Glomerular endothelial cell (primary cell): ENCODE data around the gene SPRYD3. TPM values are rescaled to one million over a fixed set of nuclear protein-coding genes. Genes with fewer than 3 reads are reported as not detected.
"Not testable (repeated sequence)": the region's sequence is repeated elsewhere in the genome, so short reads cannot be mapped to it uniquely, and the experiment has no call there.

ENCODE experiments used
- DNase-seq: peaks from one replicate; pipeline ENCODE4 v3.0.0-alpha.2; 2011; ENCODE audit warnings: low read depth, low spot score; ENCODE audit errors: extremely low read depth
- total RNA-seq: library from RNA; depleted of rRNA; stranded (reverse); fragments of >200 nt; gene quantifications from 2 replicates; pipeline ENCODE4 v1.2.3, GENCODE V29; 2015

The SPRYD3 gene
- total RNA-seq, 1 donor from 2014 or later = 32.7 TPM

- DNase-seq = no peak
These were observed 27.2 kb downstream of the SPRYD3 start for GRCh38 chr12:53051881-53052412.

DNA sequence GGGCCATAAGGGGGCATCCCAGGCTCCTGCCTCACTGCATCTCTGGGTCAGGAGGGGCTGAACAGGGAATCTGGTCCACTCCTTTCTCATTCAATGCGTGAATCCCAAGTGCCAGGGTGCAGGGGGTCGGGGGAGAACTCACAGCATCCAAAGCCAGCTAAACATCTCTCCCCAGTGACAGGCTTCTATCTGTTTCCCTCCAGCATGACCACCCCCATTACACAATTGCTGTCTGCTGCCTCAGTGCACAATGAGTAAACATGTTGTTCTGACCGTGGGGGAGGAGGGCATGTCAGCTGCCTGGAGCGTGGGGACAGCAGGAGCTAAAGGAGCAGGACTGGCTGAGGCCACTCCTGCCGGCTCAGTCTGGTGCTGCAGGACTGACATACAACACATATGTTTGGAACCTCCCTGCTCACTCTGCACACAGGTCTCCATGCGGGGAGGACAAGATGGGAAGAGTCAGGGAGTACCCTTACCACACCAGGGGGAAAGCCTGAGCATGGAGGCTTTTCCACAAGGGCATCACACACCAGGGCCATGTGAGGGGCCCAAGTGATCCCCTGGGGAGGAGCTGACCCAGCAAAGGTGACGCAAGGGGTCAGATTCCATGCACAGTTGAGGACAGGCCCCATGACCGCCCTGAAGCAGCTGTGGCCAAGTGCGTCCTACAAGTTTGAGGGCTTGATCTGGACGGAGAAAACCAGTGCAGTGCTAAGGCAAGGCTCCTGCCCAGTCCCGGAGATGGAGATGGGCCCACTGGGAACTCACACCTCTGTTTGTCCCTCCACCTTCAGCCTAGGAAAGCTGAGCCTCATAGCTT lies 27.9 kb downstream of the SPRYD3 start:
- DNase-seq = no peak

DNA sequence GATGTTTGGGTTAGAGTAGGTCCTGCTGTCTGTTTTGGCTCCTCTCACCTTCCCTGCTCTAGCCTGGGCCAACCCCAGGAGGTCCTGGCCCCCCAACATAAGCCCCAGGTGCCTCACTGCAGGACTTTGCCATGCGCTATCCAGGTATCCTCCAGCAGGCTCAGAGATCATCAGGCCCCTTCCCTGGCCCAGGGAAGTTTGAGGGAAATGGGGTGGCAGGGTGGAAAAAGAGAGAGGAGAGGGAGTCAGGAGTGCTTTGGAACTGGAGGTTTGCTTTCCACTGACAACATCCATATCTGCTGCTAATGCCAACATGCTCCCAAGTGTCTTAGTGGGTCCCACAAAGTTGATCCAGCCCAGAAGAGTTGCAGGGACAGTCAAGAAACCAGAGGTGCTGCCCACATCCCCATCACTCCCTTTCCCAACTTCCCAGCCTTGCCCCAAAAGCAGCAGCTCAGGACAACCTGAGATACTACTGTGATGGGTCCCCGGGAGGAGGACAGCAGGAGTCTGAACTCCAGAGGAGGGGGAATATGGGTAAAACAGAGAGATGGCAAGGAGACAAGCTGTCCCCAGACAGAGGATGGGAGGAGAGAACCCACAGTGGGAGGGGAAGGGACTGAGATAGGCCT lies 28.6 kb downstream of the SPRYD3 start:
- no peak for DNase-seq

DNA sequence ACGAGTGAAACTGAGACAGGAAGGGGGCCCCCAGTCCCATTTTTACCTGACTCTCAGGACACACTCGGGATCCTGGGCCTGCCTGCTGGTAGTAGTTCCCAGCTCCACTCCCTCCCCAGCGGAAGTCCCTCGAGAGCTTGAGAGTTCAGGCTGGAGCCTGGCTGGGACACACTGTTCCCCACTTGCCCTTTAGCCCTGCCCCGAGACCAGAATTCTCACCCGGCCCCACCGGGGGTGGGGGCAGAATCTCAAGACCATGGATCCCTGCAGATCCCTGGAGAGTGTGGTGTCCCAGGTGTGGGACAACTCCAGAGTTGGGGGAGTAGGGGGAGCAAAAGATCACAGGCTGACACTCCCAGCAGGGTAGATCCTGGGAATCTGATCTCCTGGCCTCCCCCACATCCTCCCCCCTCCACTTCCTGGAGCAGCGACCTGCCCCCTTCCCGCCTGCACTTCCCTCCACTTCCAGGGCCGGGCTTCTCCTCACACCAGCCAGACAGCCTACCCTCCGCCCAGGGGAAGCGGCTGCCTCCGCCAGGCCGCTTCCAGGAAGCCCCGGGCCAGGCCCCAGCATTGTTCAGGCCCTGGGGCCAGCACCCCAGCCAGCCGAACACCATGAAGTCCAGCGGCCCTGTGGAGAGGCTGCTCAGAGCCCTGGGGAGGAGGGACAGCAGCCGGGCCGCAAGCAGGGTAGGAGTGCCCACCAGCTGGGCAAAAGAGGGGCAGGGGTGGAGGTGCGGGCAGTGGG lies 29.4 kb downstream of the SPRYD3 start, which contains the start of gene TNS2:
Gene TNS2, plus strand, starts transcription at position 495 of the 748 bp plus-strand sequence. Its CDS starts 121 bp downstream, at position 616.
- no peak for DNase-seq

DNA sequence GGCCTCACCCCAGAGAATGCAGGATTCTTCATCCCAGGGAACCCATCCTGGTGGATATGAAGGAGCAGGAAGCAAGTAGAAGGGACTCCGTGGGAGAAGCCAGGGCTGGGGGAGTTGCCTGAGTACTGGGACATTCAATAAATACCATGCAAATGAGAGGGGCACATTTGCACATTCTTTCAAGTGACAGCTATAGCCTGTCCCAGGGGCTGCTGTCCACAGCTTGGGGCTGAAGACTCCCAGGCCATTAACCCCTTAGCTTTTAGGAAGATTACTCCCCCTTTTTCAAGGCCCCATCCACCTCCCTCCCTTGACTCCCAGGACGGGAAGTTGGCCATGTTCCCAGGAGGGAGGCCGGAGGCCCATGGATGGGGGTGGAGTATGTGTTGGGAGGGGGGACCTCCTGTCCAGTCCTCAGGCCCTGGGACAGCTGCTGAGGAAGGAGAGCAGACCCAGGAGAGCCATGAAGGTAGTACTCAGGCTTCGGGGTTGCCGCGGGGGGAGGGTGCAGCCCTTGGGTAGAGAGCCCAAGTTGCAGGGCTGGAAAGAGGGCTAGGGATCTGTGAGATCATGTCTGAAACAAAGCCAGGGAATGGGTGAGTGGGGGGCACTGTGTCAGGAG lies 30.3 kb downstream of the SPRYD3 start:
- DNase-seq = no peak

- DNase-seq = no peak
These were observed 31.0 kb downstream of the SPRYD3 start for GRCh38 chr12:53048033-53048779.

DNA sequence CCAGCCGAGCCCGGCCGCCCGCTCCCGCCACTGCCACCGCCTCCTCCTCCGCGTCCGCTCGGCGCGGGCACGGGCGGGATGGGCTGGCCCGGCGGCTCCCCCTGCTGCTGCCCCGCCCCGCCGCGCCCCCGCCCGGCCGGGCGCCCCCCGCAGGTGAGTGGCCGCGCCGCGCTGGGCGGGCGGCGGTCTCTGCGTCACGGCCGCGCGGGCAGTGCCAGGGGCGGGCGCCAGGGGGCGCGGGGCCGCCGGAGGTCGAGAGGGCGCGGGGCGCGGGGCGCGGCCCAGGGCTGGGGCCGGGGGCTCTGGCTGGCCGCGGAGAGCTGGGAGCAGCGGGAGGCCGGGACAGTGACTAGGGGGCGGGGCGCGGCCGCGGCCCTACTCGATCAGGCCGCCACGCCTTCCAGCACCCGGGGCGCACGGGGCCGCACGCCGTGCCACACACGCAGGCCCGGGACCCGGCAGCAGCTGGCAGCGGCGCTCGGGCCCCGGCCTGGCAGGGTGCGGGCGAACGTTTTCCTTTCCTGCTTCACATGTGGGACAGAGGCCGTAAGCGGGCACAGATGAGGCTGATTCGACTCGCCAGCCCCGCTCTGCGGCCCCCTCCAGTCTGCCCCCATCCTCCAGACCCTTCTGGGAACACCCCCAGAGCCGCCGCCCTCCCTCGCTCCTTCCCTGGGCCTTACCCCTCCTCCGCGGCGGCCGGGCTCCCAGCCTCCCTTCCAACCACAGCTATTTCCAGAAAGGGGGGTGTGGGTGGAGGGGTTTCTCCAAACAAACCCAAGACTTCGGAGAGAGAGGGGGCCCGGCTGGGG lies 31.8 kb downstream of the SPRYD3 start:
- DNase-seq = no peak

DNA sequence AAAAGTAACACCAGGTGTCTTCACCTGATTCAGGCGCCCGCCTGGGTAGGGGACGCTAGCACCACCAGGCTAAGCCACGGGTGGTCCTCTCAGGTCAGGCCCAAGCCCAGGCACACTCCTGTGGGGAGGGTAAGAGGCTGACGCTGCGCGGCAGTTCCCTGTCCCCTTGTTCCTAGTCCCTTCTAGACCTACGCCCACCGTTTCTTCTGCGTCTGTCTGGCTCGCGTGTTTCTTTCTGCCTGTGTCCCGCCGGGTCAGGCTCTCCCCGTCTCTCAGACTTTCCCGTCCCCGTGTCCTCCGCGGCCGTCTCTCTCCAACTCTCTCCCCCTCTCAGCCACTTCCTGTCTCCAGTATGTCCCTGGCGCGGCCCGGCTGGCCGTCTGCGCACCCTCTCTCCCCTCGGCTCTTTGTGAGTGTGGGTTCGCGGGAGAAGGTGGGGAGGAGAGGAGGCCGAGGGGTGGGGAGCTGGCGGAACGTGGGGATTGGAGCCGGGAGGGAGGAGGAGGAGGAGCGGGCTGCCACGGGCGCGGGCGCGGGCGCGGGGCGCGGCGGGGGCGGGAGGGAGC lies 32.5 kb downstream of the SPRYD3 start:
- DNase-seq = no peak

DNA sequence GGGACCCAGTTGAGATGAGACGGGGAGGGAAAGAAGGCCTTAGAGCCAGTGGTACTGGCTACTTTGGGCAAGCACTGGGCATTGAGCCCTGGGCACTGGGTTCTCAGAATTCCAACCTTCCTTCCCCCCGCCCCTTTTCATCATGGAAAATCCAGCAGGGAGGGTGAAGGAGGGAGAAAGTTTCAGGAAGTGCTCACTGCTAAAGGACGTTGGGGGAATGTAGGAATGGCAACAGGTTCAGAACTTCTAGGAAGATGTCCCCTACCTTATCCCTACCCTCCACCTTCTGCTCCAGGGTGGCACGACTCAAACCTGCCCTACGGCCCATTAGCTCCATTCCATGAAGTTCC lies 33.5 kb downstream of the SPRYD3 start:
- no peak for DNase-seq

- no peak for DNase-seq
These were observed 34.1 kb downstream of the SPRYD3 start for GRCh38 chr12:53044896-53045695.

GRCh38 chr12:53044052-53044581 lies 35.1 kb downstream of the SPRYD3 start:
- no peak for DNase-seq

DNA sequence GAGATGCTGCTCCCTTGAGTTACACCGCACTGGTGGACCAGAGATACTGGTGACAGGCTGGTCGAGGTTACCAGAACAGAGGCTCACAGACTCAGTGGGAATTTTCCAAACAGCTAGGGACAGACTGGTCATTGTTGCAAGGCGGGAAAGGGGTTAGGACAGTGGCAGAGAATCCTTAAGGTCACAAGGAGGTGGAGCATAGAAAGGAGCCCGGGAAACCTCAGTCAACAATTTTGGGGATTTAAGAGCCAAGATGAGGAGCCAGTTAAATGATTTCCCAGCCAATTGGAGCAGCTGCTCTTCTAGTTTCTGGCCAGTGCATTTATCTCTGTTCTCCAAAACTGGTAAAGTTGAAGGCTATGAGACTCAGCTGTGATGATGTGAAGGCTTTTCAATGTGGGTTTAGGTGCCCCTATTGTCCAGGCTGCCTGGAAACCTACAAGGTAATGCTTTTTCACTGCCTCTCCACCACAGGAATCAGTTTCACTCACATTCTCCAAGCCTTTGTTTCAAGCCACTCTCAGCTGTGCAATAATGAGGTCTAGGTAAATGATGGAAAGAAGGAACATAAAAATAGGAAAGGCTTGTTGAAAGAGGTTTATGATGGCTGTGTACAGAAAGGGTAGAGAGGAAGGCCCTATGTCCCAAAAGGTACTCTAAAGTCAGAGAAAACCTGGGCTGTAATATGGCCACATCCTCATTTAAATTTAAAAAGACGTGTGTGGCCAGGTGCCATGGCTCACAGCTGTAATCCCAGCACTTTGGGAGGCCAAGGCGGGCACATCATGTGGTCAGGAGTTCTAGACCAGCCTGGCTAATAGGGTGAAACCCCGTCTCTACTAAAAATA lies 36.4 kb downstream of the SPRYD3 start:
- no peak for DNase-seq

GRCh38 chr12:53039851-53040250 lies 39.3 kb downstream of the SPRYD3 start:
- DNase-seq = no peak

GRCh38 chr12:53036802-53037201 lies 42.4 kb downstream of the SPRYD3 start:
- no peak for DNase-seq

DNA sequence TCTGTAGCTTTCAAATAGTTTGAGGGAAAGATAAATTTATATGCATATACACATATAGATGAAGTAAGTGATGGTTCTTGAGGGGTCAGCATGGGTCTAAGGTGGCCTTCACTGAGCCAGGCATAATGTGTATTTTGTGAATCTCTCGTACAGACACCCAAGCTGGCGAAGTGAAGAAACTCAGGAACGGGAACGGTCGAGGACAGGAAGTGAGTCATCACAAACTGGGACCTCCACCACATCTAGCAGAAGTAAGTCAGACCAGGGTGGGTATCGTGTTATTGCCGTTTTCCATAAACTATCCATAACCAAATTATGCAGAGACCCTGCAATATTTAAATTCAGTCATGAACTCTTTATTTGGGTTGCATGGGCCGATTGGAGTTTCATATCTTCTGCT lies 44.7 kb downstream of the SPRYD3 start:
- DNase-seq = no peak

DNA sequence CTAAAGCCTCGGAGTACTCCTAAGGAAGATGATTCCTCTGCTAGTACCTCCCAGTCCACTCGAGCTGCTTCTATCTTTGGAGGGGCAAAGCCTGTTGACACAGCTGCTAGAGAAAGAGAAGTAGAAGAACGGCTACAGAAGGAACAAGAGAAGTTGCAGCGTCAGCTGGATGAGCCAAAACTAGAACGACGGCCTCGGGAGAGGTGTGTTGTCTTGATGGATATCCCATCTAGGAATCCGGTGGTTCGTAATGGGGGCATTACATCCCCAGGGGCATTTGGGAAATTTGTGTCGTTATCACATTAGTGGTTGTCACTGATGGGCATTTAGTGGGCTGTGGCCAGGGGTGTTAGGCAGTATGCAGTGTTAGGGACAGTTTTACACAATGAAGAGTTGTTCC lies 45.4 kb downstream of the SPRYD3 start:
- DNase-seq = not testable (repeated sequence)

DNA sequence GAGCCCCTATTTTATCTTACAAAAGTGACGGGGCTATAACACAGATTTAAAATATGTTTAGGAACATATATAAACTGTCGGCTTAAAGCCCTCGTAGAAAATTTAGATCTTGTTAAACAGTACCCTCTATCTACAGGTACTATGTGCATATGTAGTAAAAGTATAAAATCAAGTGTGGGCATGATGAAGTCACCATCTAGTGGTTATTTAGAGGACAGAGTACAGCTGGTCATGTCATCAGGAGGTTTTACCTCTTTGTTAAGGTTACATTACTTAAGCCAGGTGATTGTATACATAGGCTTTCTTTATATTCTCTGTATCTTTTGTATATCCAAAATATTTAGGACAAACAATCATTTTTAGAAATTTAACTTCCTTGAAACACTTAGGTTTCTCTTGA lies 47.6 kb downstream of the SPRYD3 start:
- no peak for DNase-seq
